ENCODE data around the gene PLA2G2E. TPM values are rescaled to one million over a fixed set of nuclear protein-coding genes. Genes with fewer than 3 reads are reported as not detected.

The PLA2G2E gene
- total RNA-seq, 2 donors from 2014 or later: not detected

DNA sequence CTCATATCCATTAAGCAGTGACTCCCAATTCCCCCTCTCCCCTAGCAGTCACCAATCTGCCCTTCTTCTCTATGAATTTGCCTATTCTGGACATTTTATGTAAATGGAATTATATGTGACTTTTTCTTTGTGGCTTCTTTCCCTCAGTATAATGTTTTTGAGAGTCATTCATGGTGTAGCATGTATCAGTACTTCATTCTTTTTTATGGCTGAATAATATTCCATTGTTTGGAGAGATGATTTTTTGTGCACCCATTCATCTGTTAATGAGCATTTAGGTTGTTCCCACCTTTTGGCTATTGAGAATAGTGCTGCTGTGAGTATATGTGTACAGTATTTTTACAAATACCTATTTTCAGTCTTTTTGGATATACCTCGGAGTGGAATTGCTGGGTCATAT lies 21.8 kb downstream of the PLA2G2E start:
- peaks cover 24% of the 10 kb centered on the region for H3K36me3 ChIP-seq
- TF ChIP-seq, protein P1, sequence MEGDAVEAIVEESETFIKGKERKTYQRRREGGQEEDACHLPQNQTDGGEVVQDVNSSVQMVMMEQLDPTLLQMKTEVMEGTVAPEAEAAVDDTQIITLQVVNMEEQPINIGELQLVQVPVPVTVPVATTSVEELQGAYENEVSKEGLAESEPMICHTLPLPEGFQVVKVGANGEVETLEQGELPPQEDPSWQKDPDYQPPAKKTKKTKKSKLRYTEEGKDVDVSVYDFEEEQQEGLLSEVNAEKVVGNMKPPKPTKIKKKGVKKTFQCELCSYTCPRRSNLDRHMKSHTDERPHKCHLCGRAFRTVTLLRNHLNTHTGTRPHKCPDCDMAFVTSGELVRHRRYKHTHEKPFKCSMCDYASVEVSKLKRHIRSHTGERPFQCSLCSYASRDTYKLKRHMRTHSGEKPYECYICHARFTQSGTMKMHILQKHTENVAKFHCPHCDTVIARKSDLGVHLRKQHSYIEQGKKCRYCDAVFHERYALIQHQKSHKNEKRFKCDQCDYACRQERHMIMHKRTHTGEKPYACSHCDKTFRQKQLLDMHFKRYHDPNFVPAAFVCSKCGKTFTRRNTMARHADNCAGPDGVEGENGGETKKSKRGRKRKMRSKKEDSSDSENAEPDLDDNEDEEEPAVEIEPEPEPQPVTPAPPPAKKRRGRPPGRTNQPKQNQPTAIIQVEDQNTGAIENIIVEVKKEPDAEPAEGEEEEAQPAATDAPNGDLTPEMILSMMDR (IDR thresholded peaks at IDR 0.05): no peak

DNA sequence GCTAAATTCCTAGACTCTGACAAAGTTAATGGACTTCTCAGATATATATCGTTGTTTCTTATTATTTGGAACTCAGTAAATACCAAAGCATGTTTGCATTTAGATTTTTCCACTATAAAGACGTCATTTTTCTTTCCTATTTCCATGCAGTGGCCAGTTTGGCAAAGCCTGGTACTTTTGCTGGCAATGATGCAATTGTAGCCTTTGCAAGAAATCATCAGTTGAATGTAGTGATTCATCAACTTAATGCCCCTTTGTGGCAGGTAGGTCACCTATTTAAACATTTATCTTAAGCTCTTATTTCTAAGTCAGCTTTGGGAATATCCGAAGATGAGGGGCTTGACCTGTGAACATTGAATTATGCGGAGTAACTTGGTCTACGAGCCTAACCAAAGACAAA lies 29.2 kb downstream of the PLA2G2E start:
- no peaks in the 10 kb centered on the region for H3K9me3 ChIP-seq
- no peak for DNase-seq (ENCODE audit: low spot score)
- H3K4me3 ChIP-seq: no peak overlapping the region
- no peak overlapping the region for H3K27ac ChIP-seq
- TF ChIP-seq, protein P1 (IDR thresholded peaks at IDR 0.05): no peak
- no peaks in the 10 kb centered on the region for H3K27me3 ChIP-seq (replicated peaks; ENCODE audit: insufficient read depth)
- H3K4me1 ChIP-seq (ENCODE audit: control insufficient read depth in 1 of 2, low read depth in 2 of 2): no peaks in the 10 kb centered on the region
- H3K36me3 ChIP-seq: peaks cover 19% of the 10 kb centered on the region
- no peak for ATAC-seq (ENCODE audit: insufficient number of reproducible peaks, low FRiP score, low read depth)

More for the DNA sequence above, 21.8 kb downstream of the PLA2G2E start:
- Histone ChIP-seq H3K27ac (no peak overlapping the region), H3K4me3 (no peak overlapping the region), H3K9me3 (no peaks in the 10 kb centered on the region), H3K4me1 (ENCODE audit: control insufficient read depth in 1 of 2, low read depth in 2 of 2) (no peaks in the 10 kb centered on the region), H3K27me3 (replicated peaks; ENCODE audit: insufficient read depth) (no peaks in the 10 kb centered on the region)
- no peak for ATAC-seq (ENCODE audit: insufficient number of reproducible peaks, low FRiP score, low read depth)
- no peak for DNase-seq (ENCODE audit: low spot score)

- TF ChIP-seq, protein P1 (IDR thresholded peaks at IDR 0.05): no peak
- H3K27ac ChIP-seq: no peak overlapping the region
- ATAC-seq (ENCODE audit: insufficient number of reproducible peaks, low FRiP score, low read depth) (no peak), DNase-seq (ENCODE audit: low spot score) (no peak)
- no peaks in the 10 kb centered on the region for H3K27me3 ChIP-seq (replicated peaks; ENCODE audit: insufficient read depth)
- no peaks in the 10 kb centered on the region for H3K4me1 ChIP-seq (ENCODE audit: control insufficient read depth in 1 of 2, low read depth in 2 of 2)
- peaks cover 14% of the 10 kb centered on the region for H3K36me3 ChIP-seq
- H3K4me3 ChIP-seq: no peak overlapping the region
- no peaks in the 10 kb centered on the region for H3K9me3 ChIP-seq
These were observed 29.7 kb downstream of the PLA2G2E start for GRCh38 chr1:19893687-19894086.

DNA sequence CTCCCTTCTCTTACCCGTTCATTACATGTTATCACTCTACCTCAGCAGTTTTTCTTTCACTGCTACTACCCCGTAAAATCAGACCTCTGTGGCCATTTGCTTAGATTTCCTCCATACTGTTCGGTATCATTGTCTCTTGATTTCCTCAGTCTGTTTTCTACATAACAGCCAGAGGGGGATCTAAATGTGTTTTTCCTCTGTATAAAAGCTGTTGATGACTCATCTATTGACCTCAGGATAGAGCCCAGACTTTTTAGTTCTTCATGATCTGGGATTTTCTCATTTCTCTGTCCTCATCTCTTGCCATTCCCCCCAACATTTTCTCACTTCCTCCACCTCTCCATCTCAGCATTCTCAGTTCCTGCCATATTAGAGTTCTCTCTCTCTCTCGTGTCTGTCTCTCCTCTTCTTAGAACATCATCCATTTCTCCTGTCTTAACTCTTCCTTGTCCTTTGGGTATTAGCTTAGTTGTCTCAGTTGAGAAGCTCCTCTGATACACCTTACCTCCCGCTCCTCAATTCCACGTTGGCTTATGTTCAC lies 30.7 kb downstream of the PLA2G2E start:
- Histone ChIP-seq H3K36me3 (peaks cover 12% of the 10 kb centered on the region), H3K27ac (no peak overlapping the region), H3K9me3 (no peaks in the 10 kb centered on the region), H3K4me1 (ENCODE audit: control insufficient read depth in 1 of 2, low read depth in 2 of 2) (no peaks in the 10 kb centered on the region), H3K4me3 (no peak overlapping the region), H3K27me3 (replicated peaks; ENCODE audit: insufficient read depth) (no peaks in the 10 kb centered on the region)
- DNase-seq (ENCODE audit: low spot score) (no peak), ATAC-seq (ENCODE audit: insufficient number of reproducible peaks, low FRiP score, low read depth) (no peak)
- TF ChIP-seq, protein P1 (IDR thresholded peaks at IDR 0.05): no peak

DNA sequence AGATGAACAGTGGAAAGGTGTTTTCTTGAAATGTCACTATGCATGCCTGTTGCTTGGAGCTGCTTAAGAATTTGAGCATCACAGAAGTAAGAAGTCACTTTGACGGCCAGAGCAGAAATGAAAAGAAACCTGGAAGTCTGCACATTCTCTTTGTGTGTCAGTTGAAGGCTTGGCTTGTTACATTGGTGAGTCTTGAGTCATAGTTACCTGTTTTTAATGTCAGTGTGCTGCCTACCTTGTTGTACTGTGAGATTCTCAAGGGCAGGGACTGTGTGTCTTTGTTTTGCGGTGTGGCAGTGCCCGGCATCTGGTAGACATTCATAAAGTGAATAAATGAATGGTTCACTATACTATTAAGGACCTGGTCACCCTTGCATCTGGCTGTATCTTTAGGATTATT lies 31.3 kb downstream of the PLA2G2E start:
- DNase-seq (ENCODE audit: low spot score): no peak
- H3K27me3 ChIP-seq (replicated peaks; ENCODE audit: insufficient read depth): no peaks in the 10 kb centered on the region
- no peak overlapping the region for H3K4me3 ChIP-seq
- ATAC-seq (ENCODE audit: insufficient number of reproducible peaks, low FRiP score, low read depth): no peak
- peaks cover 12% of the 10 kb centered on the region for H3K36me3 ChIP-seq
- H3K4me1 ChIP-seq (ENCODE audit: control insufficient read depth in 1 of 2, low read depth in 2 of 2): no peaks in the 10 kb centered on the region
- no peak overlapping the region for H3K27ac ChIP-seq
- TF ChIP-seq, protein P1 (IDR thresholded peaks at IDR 0.05): no peak
- no peaks in the 10 kb centered on the region for H3K9me3 ChIP-seq

All from thoracic aorta (tissue), 2 donors.